ENCODE results near the gene CD2AP.
"Not testable (repeated sequence)": the region's sequence is repeated elsewhere in the genome, so short reads cannot be mapped to it uniquely, and the experiment has no call there.

GRCh38 chr6:47444964-47445363 lies 32.6 kb upstream of the CD2AP start:
- TF ChIP-seq SMAD1 (IDR thresholded peaks at IDR 0.05; ENCODE audit: low read depth, low read length, partially characterized antibody); RAD51 (IDR thresholded peaks at IDR 0.05; ENCODE audit: borderline replicate concordance, low read depth); BHLHE40 (IDR thresholded peaks at IDR 0.05; ENCODE audit: low read length); HDAC6 (IDR thresholded peaks at IDR 0.05; ENCODE audit: low read depth, low read length); POLR2AphosphoS2 (IDR thresholded peaks at IDR 0.05; ENCODE audit: low read length): not testable (repeated sequence)
